GM18502 (cell line): ENCODE measurements around the gene LCE1D.

Source experiments
- ATAC-seq: cut with Tn5 transposase; IDR thresholded peaks from one replicate; pipeline ENCODE4 v1.9.1; 2021; ENCODE audit warnings: mild to moderate bottlenecking; ENCODE audit not compliant: unreplicated experiment, poor library complexity

LCE1D gene

DNA sequence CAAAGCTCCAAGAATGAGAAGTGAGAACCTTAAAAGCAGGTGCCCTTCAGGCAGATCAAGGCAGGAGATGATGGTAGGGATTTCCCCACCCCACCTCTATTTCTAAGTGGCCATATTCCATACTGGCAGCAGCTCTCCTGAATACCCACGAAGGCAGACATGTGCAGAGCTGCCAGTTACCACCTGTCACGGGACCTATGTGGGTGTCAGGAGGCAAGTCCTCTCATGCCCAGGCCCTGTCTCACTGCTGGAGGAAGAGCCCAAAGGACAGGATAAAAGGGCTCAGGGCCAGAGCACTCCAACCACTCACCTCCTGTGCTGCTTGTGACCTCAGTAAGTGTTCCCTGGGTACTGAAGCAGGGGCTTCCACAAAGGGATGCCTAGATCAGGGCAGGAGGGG is 14.5 kb downstream of the LCE1D start:
- no peak for ATAC-seq

DNA sequence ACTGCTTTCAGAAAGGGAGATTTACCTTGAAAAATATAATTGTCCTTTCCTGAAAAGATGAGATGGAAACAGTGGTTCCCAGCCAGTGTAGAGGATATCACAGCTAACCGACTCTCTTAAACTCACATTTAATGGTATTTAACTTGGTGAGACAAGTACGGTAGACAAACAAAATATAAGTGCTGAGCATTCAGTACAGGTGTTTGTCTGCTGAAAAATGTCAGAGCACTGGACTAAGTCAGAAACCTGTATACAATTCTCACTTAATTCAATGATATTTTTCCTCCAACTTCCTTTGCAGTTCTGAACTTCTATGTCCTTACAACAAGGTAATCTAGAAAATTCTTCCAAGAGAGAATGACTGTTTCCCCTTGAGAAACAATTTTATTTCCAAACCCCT is 15.2 kb downstream of the LCE1D start, which contains the start of gene LCE1B:
LCE1B (plus strand) TSS at position 301 of the 400 bp plus-strand sequence. CDS start 476 bp downstream, outside the sequence.
- no peak for ATAC-seq

DNA sequence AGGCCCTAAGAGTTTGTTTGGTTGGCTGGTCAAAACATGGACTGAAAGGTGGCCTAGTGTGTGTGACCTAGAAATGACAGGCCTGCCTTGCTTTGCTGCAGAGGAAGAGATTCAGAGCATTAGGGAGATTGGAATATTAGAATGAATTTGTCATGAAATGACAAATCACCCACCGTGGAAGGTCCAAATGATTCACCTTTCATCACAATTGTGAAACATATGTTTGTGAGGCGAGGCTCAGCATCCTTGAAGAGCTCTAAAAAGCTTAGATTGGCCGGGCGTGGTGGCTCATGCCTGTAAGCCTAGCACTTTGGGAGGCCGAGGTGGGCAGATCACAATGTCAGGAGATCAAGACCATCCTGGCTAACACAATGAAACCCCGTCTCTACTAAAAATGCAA is 20.8 kb downstream of the LCE1D start:
- ATAC-seq = no peak

DNA sequence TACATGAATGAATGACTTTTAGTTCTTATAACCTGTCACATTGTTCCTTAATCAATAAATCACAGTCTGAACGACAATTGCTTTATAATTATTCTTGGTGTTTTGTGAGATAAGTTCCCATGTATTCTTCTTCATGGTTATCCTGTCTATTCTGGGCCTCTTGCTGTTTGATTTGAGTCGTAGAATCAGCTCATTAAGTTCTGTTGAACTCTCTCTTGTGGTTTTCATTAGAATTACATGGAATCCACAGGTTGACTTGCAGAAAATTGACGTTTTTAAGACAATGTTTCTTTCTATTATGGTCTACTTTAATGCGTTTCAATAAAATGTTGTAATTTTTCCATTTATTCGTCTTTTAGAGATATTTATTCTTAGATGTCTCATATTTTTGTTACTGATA is 26.8 kb downstream of the LCE1D start:
- no peak for ATAC-seq

DNA sequence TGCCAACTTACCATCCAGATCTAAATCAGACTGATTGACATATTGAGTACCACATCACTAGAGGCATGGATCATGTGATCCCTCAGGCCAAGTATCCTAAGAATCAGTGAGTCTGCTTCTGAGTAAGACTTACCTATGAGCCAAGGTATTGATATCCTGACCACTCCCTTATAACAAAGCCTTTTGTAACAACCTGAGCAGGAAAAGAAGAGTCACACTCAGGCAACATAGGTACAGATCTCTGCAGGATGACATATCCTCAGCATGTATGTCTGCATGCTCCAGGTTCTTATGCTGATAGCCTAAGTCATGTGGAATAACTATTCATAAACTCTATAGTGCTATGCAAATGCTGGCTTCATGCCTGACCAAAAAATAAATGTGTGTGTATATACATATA is 28.4 kb downstream of the LCE1D start:
- no peak for ATAC-seq

DNA sequence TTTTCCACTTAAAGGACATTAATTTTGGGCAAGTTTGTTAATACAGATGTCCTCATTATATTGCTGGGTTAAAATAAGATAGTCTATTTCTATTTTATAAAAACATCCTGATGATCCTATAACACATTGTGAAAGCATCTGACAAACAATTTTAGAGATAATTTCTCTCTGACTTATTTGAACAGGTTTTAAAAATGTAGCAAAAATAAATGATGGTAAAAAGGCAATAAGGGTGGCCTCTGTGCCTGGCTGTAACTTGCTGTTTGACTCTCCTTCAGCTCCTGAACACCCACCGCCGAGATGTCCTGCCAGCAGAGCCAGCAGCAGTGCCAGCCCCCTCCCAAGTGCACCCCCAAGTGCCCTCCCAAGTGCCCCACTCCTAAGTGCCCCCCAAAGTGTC is 30.7 kb downstream of the LCE1D start, which contains the start of gene LCE1A:
LCE1A (plus strand) TSS at position 301 of the 400 bp plus-strand sequence; CDS start at position 301, 0 bp downstream.
- no peak for ATAC-seq

DNA sequence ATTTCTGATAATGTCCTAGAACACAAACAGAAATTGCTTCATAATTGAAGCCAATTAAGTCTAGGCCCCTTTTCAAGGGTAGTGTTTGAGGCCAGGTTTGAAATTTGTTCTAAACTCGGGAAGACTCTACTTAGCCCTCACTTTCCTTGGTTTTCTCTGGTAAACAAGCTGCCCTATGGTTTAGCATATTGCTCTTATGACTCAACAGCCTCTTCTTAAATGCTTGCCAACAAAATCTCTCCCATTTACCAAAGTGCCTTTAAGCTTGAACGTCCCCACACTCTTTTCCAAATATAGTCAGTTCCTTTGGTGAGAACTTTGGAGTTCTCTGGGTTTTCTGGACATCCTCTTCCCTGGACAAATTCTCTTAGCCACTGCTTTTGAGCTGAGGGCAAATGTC is 40.3 kb downstream of the LCE1D start:
- no peak for ATAC-seq

DNA sequence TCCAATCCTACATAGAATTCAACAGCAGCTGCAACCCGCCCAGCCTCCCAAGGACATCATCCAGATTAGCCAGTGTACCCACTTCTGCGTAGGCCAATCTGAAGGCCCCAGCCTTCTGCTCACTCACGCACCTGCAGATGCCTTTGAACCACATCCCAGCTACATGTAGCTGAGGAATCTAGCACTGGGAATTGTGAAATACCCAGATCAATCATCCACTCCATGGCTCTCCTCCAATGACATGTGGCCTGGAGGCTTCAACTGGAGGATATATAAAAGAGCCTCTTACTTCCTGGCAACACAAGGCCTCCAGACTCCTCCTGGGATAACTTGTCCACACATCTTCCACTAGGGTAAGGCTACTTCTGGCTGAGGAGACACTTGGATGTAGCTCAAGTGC is 46.0 kb downstream of the LCE1D start, which contains the start of gene LCE6A:
LCE6A (plus strand) TSS at position 301 of the 400 bp plus-strand sequence. CDS start 665 bp downstream, outside the sequence.
- ATAC-seq = no peak
